ENCODE measurements around the gene CNTNAP5. TPM values are rescaled to one million over a fixed set of nuclear protein-coding genes. Genes with fewer than 3 reads are reported as not detected.

The CNTNAP5 gene
- total and polyA plus RNA-seq, 4 donors = not detected

- peaks cover 0 to 3% (median 0%) of the 10 kb centered on the region in 4 donors for H3K27me3 ChIP-seq (ENCODE audit: control insufficient read depth in 4 of 4, insufficient read depth in 4 of 4, low read length in 3 of 4)
- WGBS = 96% methylated on average over 2 of the region's 2 CpGs
- no peak for DNase-seq (ENCODE audit: low spot score)
These were observed 513.5 kb downstream of the CNTNAP5 start for GRCh38 chr2:124538549-124538948.

GRCh38 chr2:124540805-124541204 lies 515.7 kb downstream of the CNTNAP5 start:
- 62% methylated on average over 3 of the region's 3 CpGs for WGBS
- H3K9ac ChIP-seq (ENCODE audit: low read depth in 1 of 2, low read length in 2 of 2) = no peak overlapping the region
- H3K4me1 ChIP-seq (ENCODE audit: control insufficient read depth in 4 of 4, insufficient read depth in 4 of 4, low read length in 3 of 4) = peaks cover 0 to 3% (median 0%) of the 10 kb centered on the region in 4 donors
- no peak overlapping the region for H3K27ac ChIP-seq (ENCODE audit: low read depth in 1 of 2, low read length in 2 of 2)
- no peaks in the 10 kb centered on the region for H3K9me3 ChIP-seq (ENCODE audit: control insufficient read depth in 4 of 4, low read length in 3 of 4)
- no peak overlapping the region for H3K4me3 ChIP-seq (ENCODE audit: low read depth in 1 of 3, low read length in 3 of 3)
- no peaks in the 10 kb centered on the region for H3K36me3 ChIP-seq (ENCODE audit: control insufficient read depth in 4 of 4, insufficient read depth in 3 of 4, low read depth in 1 of 4, low read length in 3 of 4)
- peaks cover 0 to 3% (median 0%) of the 10 kb centered on the region in 4 donors for H3K27me3 ChIP-seq (ENCODE audit: control insufficient read depth in 4 of 4, insufficient read depth in 4 of 4, low read length in 3 of 4)
- no peak for DNase-seq (ENCODE audit: low spot score)
- TF ChIP-seq REST (IDR thresholded peaks at IDR 0.05) (no peak), TAF1 (conservative IDR thresholded peaks at IDR 0.05) (no peak), ATF3 (IDR thresholded peaks at IDR 0.05) (no peak), JUND (IDR thresholded peaks at IDR 0.05) (no peak), FOXA1 (IDR thresholded peaks at IDR 0.05) (no peak), FOXA2 (IDR thresholded peaks at IDR 0.05) (no peak), RAD21 (IDR thresholded peaks at IDR 0.05) (no peak), EGR1 (IDR thresholded peaks at IDR 0.05; ENCODE audit: low read depth in 2 of 2) (no peak), GABPA (IDR thresholded peaks at IDR 0.05 in 1 of 2, conservative IDR thresholded peaks at IDR 0.05 in 1 of 2) (no peak), RXRA (IDR thresholded peaks at IDR 0.05) (no peak)

More at GRCh38 chr2:124538549-124538948, 513.5 kb downstream of the CNTNAP5 start:
- H3K27ac ChIP-seq (ENCODE audit: low read depth in 1 of 2, low read length in 2 of 2) = no peak overlapping the region
- no peaks in the 10 kb centered on the region for H3K36me3 ChIP-seq (ENCODE audit: control insufficient read depth in 4 of 4, insufficient read depth in 3 of 4, low read depth in 1 of 4, low read length in 3 of 4)
- no peaks in the 10 kb centered on the region for H3K9me3 ChIP-seq (ENCODE audit: control insufficient read depth in 4 of 4, low read length in 3 of 4)
- no peak overlapping the region for H3K9ac ChIP-seq (ENCODE audit: low read depth in 1 of 2, low read length in 2 of 2)
- peaks cover 0 to 4% (median 0%) of the 10 kb centered on the region in 4 donors for H3K4me1 ChIP-seq (ENCODE audit: control insufficient read depth in 4 of 4, insufficient read depth in 4 of 4, low read length in 3 of 4)
- H3K4me3 ChIP-seq (ENCODE audit: low read depth in 1 of 3, low read length in 3 of 3) = no peak overlapping the region
- TF ChIP-seq JUND (IDR thresholded peaks at IDR 0.05) = no peak
- TF ChIP-seq FOXA1 (IDR thresholded peaks at IDR 0.05) = no peak
- no peak for TF ChIP-seq YY1 (IDR thresholded peaks at IDR 0.05)
- no peak for TF ChIP-seq SP1 (IDR thresholded peaks at IDR 0.05)
- TF ChIP-seq NR2F2 (IDR thresholded peaks at IDR 0.05) = no peak
- no peak for TF ChIP-seq RAD21 (IDR thresholded peaks at IDR 0.05)
- TF ChIP-seq REST (IDR thresholded peaks at IDR 0.05) = no peak
- TF ChIP-seq HNF4G (IDR thresholded peaks at IDR 0.05) = no peak
- no peak for TF ChIP-seq FOXA2 (IDR thresholded peaks at IDR 0.05)
- no peak for TF ChIP-seq CTCF (IDR thresholded peaks at IDR 0.05; ENCODE audit: low read depth, low read length, missing input control)
- no peak for TF ChIP-seq TAF1 (conservative IDR thresholded peaks at IDR 0.05)
- TF ChIP-seq HNF4A (conservative IDR thresholded peaks at IDR 0.05) = no peak
- no peak for TF ChIP-seq ATF3 (IDR thresholded peaks at IDR 0.05)
- no peak for TF ChIP-seq GABPA (IDR thresholded peaks at IDR 0.05 in 1 of 2, conservative IDR thresholded peaks at IDR 0.05 in 1 of 2)
- TF ChIP-seq EGR1 (IDR thresholded peaks at IDR 0.05; ENCODE audit: low read depth in 2 of 2) = no peak
